Fibroblast of skin of right biceps (primary cell): ENCODE data around the gene VAMP4.

Source experiments
- DNase-seq: peaks from one replicate; pipeline ENCODE4 v3.0.0-alpha.2; 2013

Gene VAMP4

GRCh38 chr1:171741872-171742576 lies at the start of gene VAMP4:
Gene VAMP4, minus strand, starts transcription at chr1:171742065. Its CDS starts 3,651 bp downstream, at chr1:171738414.
- DNase-seq: peak; percentile 86

GRCh38 chr1:171790318-171790717 lies 48.5 kb upstream of the VAMP4 start:
- no peak for DNase-seq

GRCh38 chr1:171788696-171789095 lies 46.8 kb upstream of the VAMP4 start:
- peak; percentile 47 for DNase-seq

- DNase-seq: no peak
Measured at GRCh38 chr1:171787686-171788480, 46.0 kb upstream of the VAMP4 start.

- DNase-seq: no peak
Measured at GRCh38 chr1:171786534-171786933, 44.7 kb upstream of the VAMP4 start.

GRCh38 chr1:171785766-171786165 lies 43.9 kb upstream of the VAMP4 start:
- no peak for DNase-seq

GRCh38 chr1:171784784-171785183 lies 42.9 kb upstream of the VAMP4 start:
- no peak for DNase-seq

- no peak for DNase-seq
Measured at GRCh38 chr1:171783816-171784530, 42.1 kb upstream of the VAMP4 start.

- peak; percentile 99 for DNase-seq
Measured at GRCh38 chr1:171781176-171781875, 39.5 kb upstream of the VAMP4 start, which contains the start of gene METTL13. Gene METTL13, plus strand, starts transcription at chr1:171781660. Its CDS starts 308 bp downstream, at chr1:171781968.

- no peak for DNase-seq
Measured at GRCh38 chr1:171780583-171781175, 38.8 kb upstream of the VAMP4 start.

- no peak for DNase-seq
Measured at GRCh38 chr1:171772312-171772711, 30.4 kb upstream of the VAMP4 start.

GRCh38 chr1:171769754-171770153 lies 27.9 kb upstream of the VAMP4 start:
- DNase-seq: no peak

GRCh38 chr1:171769171-171769570 lies 27.3 kb upstream of the VAMP4 start:
- no peak for DNase-seq

- no peak for DNase-seq
Measured at GRCh38 chr1:171763764-171764163, 21.9 kb upstream of the VAMP4 start.

- no peak for DNase-seq
Measured at GRCh38 chr1:171762143-171762563, 20.3 kb upstream of the VAMP4 start.

GRCh38 chr1:171758011-171758410 lies 16.1 kb upstream of the VAMP4 start:
- no peak for DNase-seq

- no peak for DNase-seq
Measured at GRCh38 chr1:171756856-171757255, 15.0 kb upstream of the VAMP4 start.

- peak; percentile 11 for DNase-seq
Measured at GRCh38 chr1:171754971-171755370, 13.1 kb upstream of the VAMP4 start.

GRCh38 chr1:171754353-171754705 lies 12.5 kb upstream of the VAMP4 start:
- peak; percentile 64 for DNase-seq

GRCh38 chr1:171753685-171754352 lies 12.0 kb upstream of the VAMP4 start:
- DNase-seq: no peak

GRCh38 chr1:171753182-171753581 lies 11.3 kb upstream of the VAMP4 start:
- DNase-seq: no peak

- no peak for DNase-seq
Measured at GRCh38 chr1:171751221-171751620, 9.4 kb upstream of the VAMP4 start.
